ENCODE measurements around the gene DCT.

Gene DCT

GRCh38 chr13:94395860-94396259 lies 83.6 kb downstream of the DCT start:
- no peak for DNase-seq (ENCODE audit: low read depth)
- TF ChIP-seq, protein P1, sequence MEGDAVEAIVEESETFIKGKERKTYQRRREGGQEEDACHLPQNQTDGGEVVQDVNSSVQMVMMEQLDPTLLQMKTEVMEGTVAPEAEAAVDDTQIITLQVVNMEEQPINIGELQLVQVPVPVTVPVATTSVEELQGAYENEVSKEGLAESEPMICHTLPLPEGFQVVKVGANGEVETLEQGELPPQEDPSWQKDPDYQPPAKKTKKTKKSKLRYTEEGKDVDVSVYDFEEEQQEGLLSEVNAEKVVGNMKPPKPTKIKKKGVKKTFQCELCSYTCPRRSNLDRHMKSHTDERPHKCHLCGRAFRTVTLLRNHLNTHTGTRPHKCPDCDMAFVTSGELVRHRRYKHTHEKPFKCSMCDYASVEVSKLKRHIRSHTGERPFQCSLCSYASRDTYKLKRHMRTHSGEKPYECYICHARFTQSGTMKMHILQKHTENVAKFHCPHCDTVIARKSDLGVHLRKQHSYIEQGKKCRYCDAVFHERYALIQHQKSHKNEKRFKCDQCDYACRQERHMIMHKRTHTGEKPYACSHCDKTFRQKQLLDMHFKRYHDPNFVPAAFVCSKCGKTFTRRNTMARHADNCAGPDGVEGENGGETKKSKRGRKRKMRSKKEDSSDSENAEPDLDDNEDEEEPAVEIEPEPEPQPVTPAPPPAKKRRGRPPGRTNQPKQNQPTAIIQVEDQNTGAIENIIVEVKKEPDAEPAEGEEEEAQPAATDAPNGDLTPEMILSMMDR (IDR thresholded peaks at IDR 0.05; ENCODE audit: low read depth, low read length, missing control alignments): no peak
- in situ Hi-C loops (cut with HindIII; ENCODE audit: low sequenced_read_pairs): no loop called here
- no peak overlapping the region for H3K4me3 ChIP-seq (ENCODE audit: low read depth, low read length)

DNA sequence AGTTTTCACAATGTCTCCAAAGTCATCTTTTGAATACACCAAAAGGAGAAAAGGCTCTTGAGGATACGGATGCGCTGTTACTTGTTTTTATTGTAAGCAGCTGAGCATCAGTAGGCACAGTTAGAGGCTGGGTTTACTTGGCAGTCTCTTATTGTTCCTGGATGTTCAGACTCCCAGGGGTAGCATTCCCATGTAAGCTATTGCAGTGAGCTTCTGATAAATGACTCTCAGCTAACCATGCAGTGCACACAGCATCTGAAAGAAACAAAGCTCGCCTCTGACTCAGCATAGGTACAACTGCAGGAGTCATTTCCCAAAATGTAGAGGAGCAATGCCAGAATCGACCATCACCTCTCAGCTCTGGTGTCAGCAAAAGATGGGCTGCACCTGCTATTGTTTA lies 84.8 kb downstream of the DCT start:
- no peak overlapping the region for H3K4me3 ChIP-seq (ENCODE audit: low read depth, low read length)
- no peak for DNase-seq (ENCODE audit: low read depth)
- in situ Hi-C loops (cut with HindIII; ENCODE audit: low sequenced_read_pairs): no loop called here
- TF ChIP-seq, protein P1 (IDR thresholded peaks at IDR 0.05; ENCODE audit: low read depth, low read length, missing control alignments): no peak

GRCh38 chr13:94390881-94391280 lies 88.6 kb downstream of the DCT start:
- peak; percentile 26 for DNase-seq (ENCODE audit: low read depth)
- in situ Hi-C loops (cut with HindIII; ENCODE audit: low sequenced_read_pairs): no loop called here
- TF ChIP-seq, protein P1 (IDR thresholded peaks at IDR 0.05; ENCODE audit: low read depth, low read length, missing control alignments): no peak
- no peak overlapping the region for H3K4me3 ChIP-seq (ENCODE audit: low read depth, low read length)

DNA sequence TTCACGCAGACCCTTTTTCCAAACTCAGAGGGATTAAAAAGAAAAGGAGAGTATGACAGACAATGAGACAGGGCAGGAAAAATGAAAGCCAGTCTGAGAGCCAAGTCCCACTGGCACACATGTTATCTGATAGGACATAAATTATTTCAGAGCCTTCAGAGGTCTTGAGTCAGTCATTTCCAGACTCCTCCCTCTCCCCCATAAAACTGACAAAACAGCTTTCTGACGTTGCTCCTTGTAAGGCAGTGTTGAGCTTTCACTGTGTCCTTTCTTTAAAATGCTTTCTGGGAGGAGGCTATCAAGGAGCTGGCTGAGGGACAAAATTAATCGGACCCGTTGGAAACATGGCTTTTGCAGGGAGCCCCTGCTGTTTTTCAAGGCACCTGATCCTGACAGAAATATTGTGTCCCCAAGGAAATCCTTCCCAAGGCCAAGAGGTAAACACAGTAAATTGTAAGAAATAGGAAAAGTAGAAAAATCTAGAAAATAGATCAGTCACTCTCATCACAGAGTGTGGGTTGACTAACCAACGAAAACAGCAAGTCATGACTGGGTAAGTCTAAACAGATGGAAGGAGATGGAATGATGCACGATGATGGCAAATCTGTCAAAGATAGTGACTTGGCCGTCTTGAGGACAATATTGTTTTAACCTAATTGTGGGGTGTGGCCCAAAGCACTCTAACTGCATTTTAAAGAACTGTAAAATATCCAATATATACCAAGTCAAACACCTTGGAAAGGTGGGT lies 89.7 kb downstream of the DCT start:
- in situ Hi-C loops (cut with HindIII; ENCODE audit: low sequenced_read_pairs): no loop called here
- H3K4me3 ChIP-seq (ENCODE audit: low read depth, low read length): no peak overlapping the region
- no peak for DNase-seq (ENCODE audit: low read depth)
- TF ChIP-seq, protein P1 (IDR thresholded peaks at IDR 0.05; ENCODE audit: low read depth, low read length, missing control alignments): no peak

GRCh38 chr13:94387047-94387446 lies 92.4 kb downstream of the DCT start:
- TF ChIP-seq, protein P1 (IDR thresholded peaks at IDR 0.05; ENCODE audit: low read depth, low read length, missing control alignments): no peak
- no peak for DNase-seq (ENCODE audit: low read depth)
- H3K4me3 ChIP-seq (ENCODE audit: low read depth, low read length): no peak overlapping the region
- in situ Hi-C loops (cut with HindIII; ENCODE audit: low sequenced_read_pairs): no loop called here
